Loucy (cell line): ENCODE data around the gene LRRC27.

Source experiments
- H2AFZ ChIP-seq: fragments of 200-600 bp; sonication (generic); 2 replicates; pipeline ENCODE4 v1.6.0; 2016; ENCODE audit warnings: antibody characterized with exemption, mild to moderate bottlenecking, low read length, moderate library complexity
- H3F3A ChIP-seq: fragments of 200-600 bp; 2 replicates; pipeline ENCODE4 v1.6.0; 2016; ENCODE audit warnings: antibody characterized with exemption, low read depth, mild to moderate bottlenecking
- H3K27me3 ChIP-seq: fragments of 200-600 bp; sonication (generic); 2 replicates; pipeline ENCODE4 v1.6.1; 2014; ENCODE audit warnings: low read length, mild to moderate bottlenecking; ENCODE audit not compliant: insufficient read depth, poor library complexity, severe bottlenecking
- H3K36me3 ChIP-seq: fragments of 200-600 bp; sonication (generic); 2 replicates; pipeline ENCODE4 v1.6.1; 2016; ENCODE audit warnings: low read length; ENCODE audit not compliant: insufficient read depth
- H3K4me1 ChIP-seq: fragments of 200-600 bp; sonication (generic); 2 replicates; pipeline ENCODE4 v1.5.1; 2014; ENCODE audit warnings: low read length, mild to moderate bottlenecking; ENCODE audit not compliant: insufficient read depth, poor library complexity, severe bottlenecking
- H3K4me2 ChIP-seq: fragments of 200-600 bp; sonication (generic); 2 replicates; pipeline ENCODE4 v1.6.0; 2014; ENCODE audit warnings: antibody characterized with exemption, low read length, low read depth, mild to moderate bottlenecking; ENCODE audit not compliant: poor library complexity, severe bottlenecking
- H3K4me3 ChIP-seq: fragments of 200-600 bp; sonication (generic); 2 replicates; pipeline ENCODE4 v1.5.1; 2014; ENCODE audit warnings: low read length, mild to moderate bottlenecking, mixed read lengths; ENCODE audit not compliant: poor library complexity, severe bottlenecking
- H3K79me2 ChIP-seq: fragments of 200-600 bp; sonication (generic); 2 replicates; pipeline ENCODE4 v1.6.1; 2014; ENCODE audit warnings: low read length; ENCODE audit not compliant: insufficient read depth
- H3K9ac ChIP-seq: fragments of 200-600 bp; sonication (generic); 2 replicates; pipeline ENCODE4 v1.6.0; 2014; ENCODE audit warnings: mild to moderate bottlenecking, low read depth, low read length, moderate library complexity; ENCODE audit not compliant: poor library complexity, severe bottlenecking
- H3K9me2 ChIP-seq: fragments of 200-600 bp; sonication (generic); replicated peaks from 2 replicates; pipeline ENCODE4 v1.6.1; 2016; ENCODE audit warnings: low read depth, low read length, mixed read lengths
- H3K9me3 ChIP-seq: fragments of 200-600 bp; sonication (generic); 2 replicates; pipeline ENCODE4 v1.6.1; 2014; ENCODE audit warnings: mild to moderate bottlenecking, antibody characterized with exemption, low read length, low read depth; ENCODE audit not compliant: insufficient read depth
- H4K20me1 ChIP-seq: fragments of 200-600 bp; sonication (generic); 2 replicates; pipeline ENCODE4 v1.6.0; 2014; ENCODE audit warnings: antibody characterized with exemption, low read length, mild to moderate bottlenecking; ENCODE audit not compliant: insufficient read depth, poor library complexity, severe bottlenecking
- CTCF ChIP-seq: fragments of 200-600 bp; sonication (generic); conservative IDR thresholded peaks from 2 replicates; pipeline ENCODE4 v1.5.1; 2014; ENCODE audit warnings: mild to moderate bottlenecking, antibody characterized with exemption, low read length
- EZH2phosphoT487 ChIP-seq: fragments of 200-600 bp; IDR thresholded peaks from 2 replicates; pipeline ENCODE4 v1.6.1; 2018; ENCODE audit warnings: antibody characterized with exemption, mild to moderate bottlenecking, moderate library complexity, borderline replicate concordance

LRRC27 gene

GRCh38 chr10:132289439-132289838 is 42.6 kb upstream of the LRRC27 start:
- Histone ChIP-seq H3K27me3 (no peaks in the 10 kb centered on the region), H3K9ac (no peak overlapping the region), H3K36me3 (no peaks in the 10 kb centered on the region), H2AFZ (no peak overlapping the region), H3K9me3 (no peaks in the 10 kb centered on the region), H3K4me3 (no peak overlapping the region), H3K9me2 (no peaks in the 10 kb centered on the region), H4K20me1 (no peaks in the 10 kb centered on the region), H3K4me2 (no peak overlapping the region), H3K79me2 (no peaks in the 10 kb centered on the region), H3K4me1 (no peaks in the 10 kb centered on the region), H3F3A (no peaks in the 10 kb centered on the region)
- TF ChIP-seq CTCF (no peak), EZH2phosphoT487 (no peak)

DNA sequence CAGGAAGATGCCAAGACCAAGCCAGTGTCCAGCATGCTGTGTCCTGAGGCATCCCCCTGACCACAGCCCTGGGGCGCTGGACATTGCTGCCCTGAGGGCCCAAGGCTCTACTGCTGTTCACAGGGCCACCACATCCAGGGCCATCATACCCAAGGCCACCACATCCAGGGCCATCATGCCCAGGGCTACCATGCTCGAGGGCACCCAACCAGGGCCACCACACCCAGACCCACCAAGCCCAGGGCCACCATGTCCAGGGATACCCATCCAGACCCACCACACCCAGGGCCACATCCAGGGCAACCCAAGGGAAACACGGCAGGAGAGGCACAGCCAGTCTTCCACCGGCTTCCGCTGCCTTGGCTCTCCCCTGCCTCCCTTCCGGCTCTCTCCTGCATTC is 41.4 kb upstream of the LRRC27 start:
- Histone ChIP-seq H3K36me3 (no peaks in the 10 kb centered on the region), H3K9ac (no peak overlapping the region), H3K4me2 (no peak overlapping the region), H2AFZ (no peak overlapping the region), H3K4me1 (no peaks in the 10 kb centered on the region), H3K9me3 (no peaks in the 10 kb centered on the region), H3K27me3 (no peaks in the 10 kb centered on the region), H3K79me2 (no peaks in the 10 kb centered on the region), H3K9me2 (no peaks in the 10 kb centered on the region), H4K20me1 (no peaks in the 10 kb centered on the region), H3K4me3 (no peak overlapping the region), H3F3A (no peaks in the 10 kb centered on the region)
- TF ChIP-seq EZH2phosphoT487: no peak
- TF ChIP-seq CTCF: no peak

DNA sequence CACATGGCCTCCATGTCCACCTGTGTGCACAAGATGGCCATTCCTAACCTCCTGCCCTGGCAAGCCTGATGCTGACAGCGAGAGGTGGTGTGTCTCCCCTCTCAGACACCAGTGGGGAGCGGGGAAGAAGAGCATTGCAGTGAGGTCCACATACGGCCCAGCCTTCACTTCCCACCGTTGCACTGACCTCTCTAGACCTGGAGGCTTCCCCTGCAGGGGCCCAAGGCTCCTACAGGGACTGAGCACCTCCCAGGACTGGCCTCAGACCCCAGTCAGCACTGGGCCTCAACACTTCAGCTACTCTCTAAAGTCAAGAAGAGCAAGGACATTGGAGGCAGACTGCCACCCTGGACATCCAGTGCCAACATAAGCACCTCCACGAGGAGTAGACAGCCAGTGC is 40.2 kb upstream of the LRRC27 start:
- no peaks in the 10 kb centered on the region for H4K20me1 ChIP-seq
- TF ChIP-seq EZH2phosphoT487: no peak
- TF ChIP-seq CTCF: no peak
- H2AFZ ChIP-seq: no peak overlapping the region
- no peaks in the 10 kb centered on the region for H3K4me1 ChIP-seq
- no peaks in the 10 kb centered on the region for H3K9me2 ChIP-seq
- H3K9ac ChIP-seq: no peak overlapping the region
- no peaks in the 10 kb centered on the region for H3F3A ChIP-seq
- no peaks in the 10 kb centered on the region for H3K27me3 ChIP-seq
- H3K79me2 ChIP-seq: no peaks in the 10 kb centered on the region
- H3K9me3 ChIP-seq: no peaks in the 10 kb centered on the region
- H3K4me2 ChIP-seq: no peak overlapping the region
- H3K36me3 ChIP-seq: no peaks in the 10 kb centered on the region
- no peak overlapping the region for H3K4me3 ChIP-seq
